HG03097 (cell line): ENCODE measurements around the gene ACOXL.

Experiments
- ATAC-seq: cut with Tn5 transposase; IDR thresholded peaks from one replicate; pipeline ENCODE4 v1.9.1; 2021; ENCODE audit not compliant: unreplicated experiment, low FRiP score

ACOXL gene

GRCh38 chr2:110790907-110791306 is 58.5 kb downstream of the ACOXL start:
- ATAC-seq = no peak

GRCh38 chr2:110791435-110791834 is 59.1 kb downstream of the ACOXL start:
- ATAC-seq = no peak

GRCh38 chr2:110793034-110793433 is 60.7 kb downstream of the ACOXL start:
- ATAC-seq = no peak

GRCh38 chr2:110794390-110794789 is 62.0 kb downstream of the ACOXL start:
- ATAC-seq = no peak

- ATAC-seq = no peak
Measured at GRCh38 chr2:110794951-110795350, 62.6 kb downstream of the ACOXL start.

GRCh38 chr2:110796716-110797301 is 64.4 kb downstream of the ACOXL start:
- no peak for ATAC-seq

GRCh38 chr2:110799376-110799775 is 67.0 kb downstream of the ACOXL start:
- no peak for ATAC-seq

GRCh38 chr2:110800611-110801402 is 68.4 kb downstream of the ACOXL start:
- no peak for ATAC-seq

GRCh38 chr2:110802208-110802932 is 70.0 kb downstream of the ACOXL start:
- no peak for ATAC-seq

GRCh38 chr2:110804433-110804832 is 72.1 kb downstream of the ACOXL start:
- no peak for ATAC-seq

GRCh38 chr2:110804915-110805314 is 72.5 kb downstream of the ACOXL start:
- peak; percentile 59 for ATAC-seq

- no peak for ATAC-seq
Measured at GRCh38 chr2:110805894-110806452, 73.6 kb downstream of the ACOXL start.

GRCh38 chr2:110807522-110807921 is 75.1 kb downstream of the ACOXL start:
- no peak for ATAC-seq

GRCh38 chr2:110810404-110810803 is 78.0 kb downstream of the ACOXL start:
- no peak for ATAC-seq

GRCh38 chr2:110812726-110813645 is 80.6 kb downstream of the ACOXL start:
- ATAC-seq = no peak

GRCh38 chr2:110813896-110814295 is 81.5 kb downstream of the ACOXL start:
- no peak for ATAC-seq

- ATAC-seq = no peak
Measured at GRCh38 chr2:110815938-110816337, 83.6 kb downstream of the ACOXL start.

GRCh38 chr2:110816404-110817365 is 84.3 kb downstream of the ACOXL start:
- no peak for ATAC-seq
